Tongue (tissue), 2 donors: ENCODE data around the gene XPC. TPM values are rescaled to one million over a fixed set of nuclear protein-coding genes. Genes with fewer than 3 reads are reported as not detected.
"Not testable (repeated sequence)": the region's sequence is repeated elsewhere in the genome, so short reads cannot be mapped to it uniquely, and the experiment has no call there.

Experiments used
- DNase-seq: peaks from one replicate; pipeline ENCODE4 v3.0.0-alpha.2; 2015
- total RNA-seq: library from RNA; depleted of rRNA; stranded (reverse); fragments of >200 nt; gene quantifications from one replicate; pipeline ENCODE4 v1.2.3, GENCODE V29; 2014

Gene XPC
- total RNA-seq, 1 donor from 2014 or later, result 22.5 TPM

GRCh38 chr3:14133188-14133800, 45.1 kb downstream of the XPC start:
- DNase-seq, result no peak

- DNase-seq, result no peak
Measured at GRCh38 chr3:14132689-14133088, 45.7 kb downstream of the XPC start.

- no peak for DNase-seq
Measured at GRCh38 chr3:14132120-14132519, 46.3 kb downstream of the XPC start.

GRCh38 chr3:14131134-14131533, 47.3 kb downstream of the XPC start:
- no peak for DNase-seq

- DNase-seq, result no peak
Measured at GRCh38 chr3:14130707-14131106, 47.7 kb downstream of the XPC start.

GRCh38 chr3:14130230-14130629, 48.2 kb downstream of the XPC start:
- DNase-seq, result no peak

GRCh38 chr3:14129296-14129695, 49.1 kb downstream of the XPC start:
- DNase-seq, result no peak

GRCh38 chr3:14128724-14129123, 49.7 kb downstream of the XPC start:
- DNase-seq, result no peak

- no peak for DNase-seq
Measured at GRCh38 chr3:14127516-14128161, 50.8 kb downstream of the XPC start.

- no peak for DNase-seq
Measured at GRCh38 chr3:14126887-14127505, 51.4 kb downstream of the XPC start.

- DNase-seq, result no peak
Measured at GRCh38 chr3:14126017-14126886, 52.1 kb downstream of the XPC start.

GRCh38 chr3:14125193-14126016, 53.0 kb downstream of the XPC start:
- peak; percentile 76 for DNase-seq

GRCh38 chr3:14124615-14125192, 53.7 kb downstream of the XPC start, which contains the start of the genes CHCHD4 and TMEM43:
Gene CHCHD4 (minus strand): TSS chr3:14124870. CDS start chr3:14124676, 194 bp downstream.
Gene TMEM43 (plus strand): TSS chr3:14125052. CDS start chr3:14125194, 142 bp downstream.
- DNase-seq, result peak; percentile 100

- peak; percentile 64 for DNase-seq
Measured at GRCh38 chr3:14124223-14124614, 54.2 kb downstream of the XPC start.

- DNase-seq, result no peak
Measured at GRCh38 chr3:14123308-14124222, 54.8 kb downstream of the XPC start.

- no peak for DNase-seq
Measured at GRCh38 chr3:14122301-14122700, 56.1 kb downstream of the XPC start.

- no peak for DNase-seq
Measured at GRCh38 chr3:14121859-14122258, 56.5 kb downstream of the XPC start.

- DNase-seq, result not testable (repeated sequence)
Measured at GRCh38 chr3:14120921-14121448, 57.4 kb downstream of the XPC start.

- DNase-seq, result no peak
Measured at GRCh38 chr3:14120111-14120920, 58.1 kb downstream of the XPC start.
